Suprapubic skin (tissue), 4 donors: Measurements from ENCODE around the gene OR2F2. TPM values are rescaled to one million over a fixed set of nuclear protein-coding genes. Genes with fewer than 3 reads are reported as not detected.

Source experiments
- DNase-seq, 2 donors: peaks; one replicate each; pipeline ENCODE4 v3.0.0-alpha.2; 2019; ENCODE audit warnings: low spot score in 2 of 2
- H3K27ac ChIP-seq: fragments of 200-600 bp; sonication (generic); one replicate; pipeline ENCODE4 v1.5.1; 2019
- H3K27me3 ChIP-seq: fragments of 200-600 bp; sonication (generic); one replicate; pipeline ENCODE4 v1.5.1; 2019
- H3K36me3 ChIP-seq: fragments of 200-600 bp; sonication (generic); one replicate; pipeline ENCODE4 v1.5.1; 2019
- H3K4me1 ChIP-seq: fragments of 200-600 bp; sonication (generic); one replicate; pipeline ENCODE4 v1.5.1; 2019
- H3K4me3 ChIP-seq: fragments of 200-600 bp; sonication (generic); one replicate; pipeline ENCODE4 v1.5.1; 2019; ENCODE audit warnings: mild to moderate bottlenecking
- H3K9me3 ChIP-seq: fragments of 200-600 bp; sonication (generic); one replicate; pipeline ENCODE4 v1.5.1; 2019
- CTCF ChIP-seq, 2 donors: fragments of 200-600 bp in 1 of 2; fragments of 450-650 bp in 1 of 2; sonication (generic) in 1 of 2; IDR thresholded peaks; one replicate each; pipeline ENCODE4 v1.5.1; 2016 to 2019; ENCODE audit warnings: antibody characterized with exemption in 2 of 2, mild to moderate bottlenecking in 1 of 2, moderate library complexity in 1 of 2
- EP300 ChIP-seq: sonication (generic); formaldehyde crosslinking; IDR thresholded peaks from one replicate; pipeline ENCODE4 v1.6.1; 2017; ENCODE audit warnings: antibody characterized with exemption
- POLR2A ChIP-seq, 2 donors: fragments of 450-650 bp; IDR thresholded peaks; one replicate each; pipeline ENCODE4 v1.6.1; 2017; ENCODE audit warnings: antibody characterized with exemption in 2 of 2, mild to moderate bottlenecking in 2 of 2, moderate library complexity in 2 of 2
- POLR2AphosphoS5 ChIP-seq, 3 donors: sonication (generic); formaldehyde crosslinking; IDR thresholded peaks; one replicate each; pipeline ENCODE4 v1.6.1; 2017; ENCODE audit warnings: antibody characterized with exemption in 3 of 3
- WGBS: methylation state at CpG from one replicate; pipeline ENCODE4 v1.1.5; 2018; 5-methylcytosine and 5-hydroxymethylcytosine counted together
- total RNA-seq, 4 donors: library from RNA; depleted of rRNA; stranded (reverse); fragments of >200 nt; gene quantifications; one replicate each; pipeline ENCODE4 v1.1.0, GENCODE V29; 2016

Gene OR2F2
- total RNA-seq, 4 donors from 2014 or later: not detected

GRCh38 chr7:143978585-143978984 is 43.6 kb downstream of the OR2F2 start:
- no peaks in the 10 kb centered on the region for H3K9me3 ChIP-seq
- H3K36me3 ChIP-seq: no peaks in the 10 kb centered on the region
- WGBS: 85% methylated on average over 2 of the region's 2 CpGs
- H3K27ac ChIP-seq: no peak overlapping the region
- TF ChIP-seq EP300 (no peak), CTCF (IDR thresholded peaks at IDR 0.05) (no peak), POLR2AphosphoS5 (IDR thresholded peaks at IDR 0.05) (no peak), POLR2A (IDR thresholded peaks at IDR 0.05) (no peak)
- no peak overlapping the region for H3K4me3 ChIP-seq
- no peak for DNase-seq
- H3K4me1 ChIP-seq: no peaks in the 10 kb centered on the region
- no peaks in the 10 kb centered on the region for H3K27me3 ChIP-seq

GRCh38 chr7:143979359-143979758 is 44.3 kb downstream of the OR2F2 start:
- WGBS: 70% methylated on average over 1 of the region's 1 CpG
- DNase-seq: no peak
- Histone ChIP-seq H3K27ac (no peak overlapping the region), H3K27me3 (no peaks in the 10 kb centered on the region), H3K36me3 (no peaks in the 10 kb centered on the region), H3K4me3 (no peak overlapping the region), H3K9me3 (no peaks in the 10 kb centered on the region), H3K4me1 (no peaks in the 10 kb centered on the region)
- TF ChIP-seq POLR2A (IDR thresholded peaks at IDR 0.05) (no peak), POLR2AphosphoS5 (IDR thresholded peaks at IDR 0.05) (no peak), EP300 (no peak), CTCF (IDR thresholded peaks at IDR 0.05) (no peak)

- Histone ChIP-seq H3K4me3 (no peak overlapping the region), H3K36me3 (no peaks in the 10 kb centered on the region), H3K9me3 (no peaks in the 10 kb centered on the region), H3K27me3 (no peaks in the 10 kb centered on the region), H3K4me1 (no peaks in the 10 kb centered on the region), H3K27ac (no peak overlapping the region)
- no peak for DNase-seq
- TF ChIP-seq POLR2A (IDR thresholded peaks at IDR 0.05) (no peak), POLR2AphosphoS5 (IDR thresholded peaks at IDR 0.05) (no peak), CTCF (IDR thresholded peaks at IDR 0.05) (no peak), EP300 (no peak)
- WGBS: 78% methylated on average over 2 of the region's 2 CpGs
Observed at GRCh38 chr7:143979998-143980397, 45.0 kb downstream of the OR2F2 start.

- Histone ChIP-seq H3K9me3 (no peaks in the 10 kb centered on the region), H3K4me1 (no peaks in the 10 kb centered on the region), H3K27ac (no peak overlapping the region), H3K27me3 (no peaks in the 10 kb centered on the region), H3K36me3 (no peaks in the 10 kb centered on the region), H3K4me3 (no peak overlapping the region)
- WGBS: 88% methylated on average over 10 of the region's 10 CpGs
- TF ChIP-seq CTCF (IDR thresholded peaks at IDR 0.05) (no peak), POLR2AphosphoS5 (IDR thresholded peaks at IDR 0.05) (no peak), EP300 (no peak), POLR2A (IDR thresholded peaks at IDR 0.05) (no peak)
- no peak for DNase-seq
Observed at GRCh38 chr7:143980746-143981510, 45.9 kb downstream of the OR2F2 start.

- DNase-seq: no peak
- WGBS: 91% methylated on average over 5 of the region's 5 CpGs
- Histone ChIP-seq H3K9me3 (no peaks in the 10 kb centered on the region), H3K27me3 (no peaks in the 10 kb centered on the region), H3K36me3 (no peaks in the 10 kb centered on the region), H3K4me1 (no peaks in the 10 kb centered on the region), H3K4me3 (no peak overlapping the region), H3K27ac (no peak overlapping the region)
- TF ChIP-seq POLR2A (IDR thresholded peaks at IDR 0.05): no peak
- no peak for TF ChIP-seq POLR2AphosphoS5 (IDR thresholded peaks at IDR 0.05)
- no peak for TF ChIP-seq CTCF (IDR thresholded peaks at IDR 0.05)
- TF ChIP-seq EP300: no peak
Observed at GRCh38 chr7:143983960-143984359, 48.9 kb downstream of the OR2F2 start.

Other genes starting within 250 kb of the OR2F2 start
- gene CTAGE6, start 177.5 kb upstream of the OR2F2 start, total RNA-seq: 1 to 10 TPM in 1 of 4 donors, not detected in 3; 4.7 TPM
- 10 to 100 TPM; 26.6 to 56.7 (median 30.7) TPM for gene TCAF1, start 33.1 kb upstream of the OR2F2 start, total RNA-seq
- not detected for gene OR2F1, start 19.6 kb downstream of the OR2F2 start, total RNA-seq
- not detected for gene OR6B1, start 65.1 kb downstream of the OR2F2 start, total RNA-seq
- not detected for gene OR2A5, start 113.7 kb downstream of the OR2F2 start, total RNA-seq
- not detected for gene OR2A25, start 134.6 kb downstream of the OR2F2 start, total RNA-seq
- not detected for gene OR2A12, start 151.0 kb downstream of the OR2F2 start, total RNA-seq
- not detected for gene OR2A2, start 174.3 kb downstream of the OR2F2 start, total RNA-seq
- not detected for gene OR2A14, start 187.9 kb downstream of the OR2F2 start, total RNA-seq
- 10 to 100 TPM in 3 of 4 donors, 1 to 10 TPM in 1; 7.5 to 35.0 (median 20.2) TPM for gene CTAGE4, start 248.2 kb downstream of the OR2F2 start, total RNA-seq